ENCODE results near the gene NSUN7. TPM values are rescaled to one million over a fixed set of nuclear protein-coding genes. Genes with fewer than 3 reads are reported as not detected.

NSUN7 gene
- total RNA-seq, 1 donor from 2014 or later: 1.6 TPM

- peaks cover 50% of the 10 kb centered on the region for H3K27me3 Mint-ChIP-seq (ENCODE audit: unreplicated experiment)
- no peaks in the 10 kb centered on the region for H3K36me3 Mint-ChIP-seq (ENCODE audit: unreplicated experiment)
- H3K4me1 Mint-ChIP-seq (ENCODE audit: unreplicated experiment): no peaks in the 10 kb centered on the region
- H3K4me3 Mint-ChIP-seq (ENCODE audit: unreplicated experiment): no peak overlapping the region
- H3K27ac Mint-ChIP-seq (ENCODE audit: unreplicated experiment): no peak overlapping the region
- H3K9me3 Mint-ChIP-seq (ENCODE audit: unreplicated experiment): no peaks in the 10 kb centered on the region
- no peak for DNase-seq (ENCODE audit: extremely low spot score, unreplicated experiment)
- no peak for TF ChIP-seq CTCF (IDR thresholded peaks at IDR 0.05)
Measured at GRCh38 chr4:40728333-40728732, 21.4 kb upstream of the NSUN7 start.

DNA sequence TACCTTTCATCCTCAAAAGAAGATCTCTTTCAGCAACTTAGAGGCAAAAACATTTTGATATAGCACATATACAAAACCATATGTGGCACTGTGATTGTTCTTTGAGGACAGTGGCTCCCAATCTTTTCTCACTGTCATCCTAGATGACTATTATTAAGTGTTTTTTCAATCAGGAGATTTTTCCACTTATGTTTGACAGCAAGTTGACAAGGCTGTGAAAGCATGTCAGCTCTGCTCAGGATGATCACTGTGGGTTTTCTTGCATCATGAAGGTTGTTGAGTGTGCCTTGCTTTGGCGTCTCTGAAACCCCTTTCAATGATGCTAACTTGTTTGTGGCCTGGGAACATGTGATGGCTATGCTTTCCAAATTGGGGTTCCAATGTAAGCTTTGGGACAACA is 20.2 kb upstream of the NSUN7 start:
- Mint-ChIP-seq H3K27me3 (ENCODE audit: unreplicated experiment) (peaks cover 57% of the 10 kb centered on the region), H3K4me1 (ENCODE audit: unreplicated experiment) (no peaks in the 10 kb centered on the region), H3K9me3 (ENCODE audit: unreplicated experiment) (no peaks in the 10 kb centered on the region), H3K36me3 (ENCODE audit: unreplicated experiment) (no peaks in the 10 kb centered on the region), H3K27ac (ENCODE audit: unreplicated experiment) (no peak overlapping the region), H3K4me3 (ENCODE audit: unreplicated experiment) (no peak overlapping the region)
- no peak for DNase-seq (ENCODE audit: extremely low spot score, unreplicated experiment)
- TF ChIP-seq CTCF (IDR thresholded peaks at IDR 0.05): no peak

- Mint-ChIP-seq H3K4me3 (ENCODE audit: unreplicated experiment) (no peak overlapping the region), H3K27me3 (ENCODE audit: unreplicated experiment) (peaks cover 61% of the 10 kb centered on the region), H3K4me1 (ENCODE audit: unreplicated experiment) (no peaks in the 10 kb centered on the region), H3K27ac (ENCODE audit: unreplicated experiment) (no peak overlapping the region), H3K9me3 (ENCODE audit: unreplicated experiment) (no peaks in the 10 kb centered on the region), H3K36me3 (ENCODE audit: unreplicated experiment) (no peaks in the 10 kb centered on the region)
- TF ChIP-seq CTCF (IDR thresholded peaks at IDR 0.05): no peak
- no peak for DNase-seq (ENCODE audit: extremely low spot score, unreplicated experiment)
Measured at GRCh38 chr4:40730091-40730679, 19.6 kb upstream of the NSUN7 start.

DNA sequence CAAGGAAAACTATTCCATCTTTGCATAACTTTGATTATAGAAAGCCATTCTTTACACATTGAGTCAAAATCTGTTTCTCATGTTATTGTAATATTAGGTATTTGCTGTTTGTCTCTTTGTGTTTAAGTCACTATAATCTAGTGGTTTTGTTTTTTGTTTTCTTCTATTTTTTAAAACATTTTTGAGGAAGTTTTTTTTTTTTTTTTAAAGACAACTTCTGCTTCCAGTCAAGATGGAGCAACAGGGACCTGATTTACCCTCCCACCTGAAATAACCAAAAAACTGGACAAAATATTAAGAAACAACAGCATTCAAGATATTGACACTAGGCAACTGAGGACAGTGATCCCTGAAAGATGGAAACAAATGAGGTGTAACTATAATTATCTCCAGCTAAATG is 18.4 kb upstream of the NSUN7 start:
- Mint-ChIP-seq H3K9me3 (ENCODE audit: unreplicated experiment) (no peaks in the 10 kb centered on the region), H3K4me3 (ENCODE audit: unreplicated experiment) (no peak overlapping the region), H3K27me3 (ENCODE audit: unreplicated experiment) (peaks cover 66% of the 10 kb centered on the region), H3K4me1 (ENCODE audit: unreplicated experiment) (no peaks in the 10 kb centered on the region), H3K36me3 (ENCODE audit: unreplicated experiment) (no peaks in the 10 kb centered on the region), H3K27ac (ENCODE audit: unreplicated experiment) (no peak overlapping the region)
- TF ChIP-seq CTCF (IDR thresholded peaks at IDR 0.05): no peak
- DNase-seq (ENCODE audit: extremely low spot score, unreplicated experiment): no peak

DNA sequence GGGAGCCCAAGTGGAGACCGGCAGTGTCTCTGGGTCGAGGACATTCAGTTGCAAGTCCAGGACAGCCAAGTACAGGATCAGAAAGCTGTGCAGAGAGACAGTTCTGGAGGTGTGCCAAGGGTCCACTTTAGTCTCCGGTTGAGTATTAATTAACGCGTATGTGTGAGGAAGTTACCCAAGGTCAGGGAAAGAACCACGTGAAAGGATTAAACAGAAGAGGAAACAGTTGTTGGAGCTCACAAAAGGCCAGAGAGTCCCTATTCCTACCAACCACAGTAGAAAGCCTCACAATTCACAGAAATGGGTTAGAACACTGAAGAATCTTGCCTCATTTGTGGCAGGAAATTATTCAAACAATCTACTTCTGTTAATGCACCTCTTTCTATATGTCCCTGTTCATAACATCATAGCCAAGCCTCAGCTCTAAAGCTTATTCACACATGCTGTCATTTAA is 17.9 kb upstream of the NSUN7 start:
- Mint-ChIP-seq H3K9me3 (ENCODE audit: unreplicated experiment) (no peaks in the 10 kb centered on the region), H3K4me3 (ENCODE audit: unreplicated experiment) (no peak overlapping the region), H3K36me3 (ENCODE audit: unreplicated experiment) (no peaks in the 10 kb centered on the region), H3K27ac (ENCODE audit: unreplicated experiment) (no peak overlapping the region), H3K27me3 (ENCODE audit: unreplicated experiment) (peaks cover 61% of the 10 kb centered on the region), H3K4me1 (ENCODE audit: unreplicated experiment) (no peaks in the 10 kb centered on the region)
- TF ChIP-seq CTCF (IDR thresholded peaks at IDR 0.05): no peak
- no peak for DNase-seq (ENCODE audit: extremely low spot score, unreplicated experiment)
